Epithelial cell of esophagus (primary cell): ENCODE measurements around the gene TMEM135.

Experiments used
- DNase-seq: peaks from one replicate; pipeline ENCODE4 v3.0.0; 2010; ENCODE audit warnings: low read depth
- H3K4me3 ChIP-seq: 2 replicates; pipeline ENCODE4 v1.5.1; 2011; ENCODE audit warnings: mild to moderate bottlenecking, low read length, control low read depth
- CTCF ChIP-seq: IDR thresholded peaks from 2 replicates; pipeline ENCODE4 v1.5.1; 2011; ENCODE audit warnings: low read depth, mild to moderate bottlenecking, low read length, control low read depth, inconsistent platforms; ENCODE audit not compliant: insufficient read depth; ENCODE audit errors: missing control alignments

Gene TMEM135

GRCh38 chr11:87056091-87056490 lies 18.4 kb downstream of the TMEM135 start:
- no peak for DNase-seq
- no peak for TF ChIP-seq CTCF
- H3K4me3 ChIP-seq, result no peak overlapping the region

GRCh38 chr11:87057749-87058148 lies 20.0 kb downstream of the TMEM135 start:
- TF ChIP-seq CTCF, result no peak
- DNase-seq, result no peak
- no peak overlapping the region for H3K4me3 ChIP-seq

GRCh38 chr11:87059596-87060390 lies 22.1 kb downstream of the TMEM135 start:
- no peak for TF ChIP-seq CTCF
- DNase-seq, result no peak
- no peak overlapping the region for H3K4me3 ChIP-seq

GRCh38 chr11:87061766-87062165 lies 24.0 kb downstream of the TMEM135 start:
- no peak overlapping the region for H3K4me3 ChIP-seq
- no peak for TF ChIP-seq CTCF
- DNase-seq, result no peak

GRCh38 chr11:87063982-87064381 lies 26.2 kb downstream of the TMEM135 start:
- TF ChIP-seq CTCF, result no peak
- no peak for DNase-seq
- no peak overlapping the region for H3K4me3 ChIP-seq

- no peak overlapping the region for H3K4me3 ChIP-seq
- TF ChIP-seq CTCF, result no peak
- DNase-seq, result no peak
These were observed 35.1 kb downstream of the TMEM135 start for GRCh38 chr11:87072787-87073186.

- DNase-seq, result no peak
- no peak overlapping the region for H3K4me3 ChIP-seq
- TF ChIP-seq CTCF, result no peak
These were observed 38.6 kb downstream of the TMEM135 start for GRCh38 chr11:87076260-87076783.
